PC-9 (cell line): ENCODE results near the gene MFAP1. TPM values are rescaled to one million over a fixed set of nuclear protein-coding genes. Genes with fewer than 3 reads are reported as not detected.
"Not testable (repeated sequence)": the region's sequence is repeated elsewhere in the genome, so short reads cannot be mapped to it uniquely, and the experiment has no call there.

ENCODE experiments used
- BruUV-seq: library from RNA; stranded (reverse); fragments of 400-500 nt; replicated peaks from 2 replicates; lab custom pipeline; 2021; lab: Mats Ljungman, UMichigan
- CTCF ChIA-PET: fragments of 300-600 bp; sonication (Branson Sonifier 250); formaldehyde crosslinking; loops from one replicate; lab custom pipeline; 2022; ENCODE audit warnings: antibody characterized with exemption; lab: Charles Lee
- POLR2A ChIA-PET: fragments of 300-600 bp; sonication (Branson Sonifier 250); formaldehyde crosslinking; loops from one replicate; lab custom pipeline; 2022; ENCODE audit warnings: antibody characterized with exemption; ENCODE audit not compliant: unreplicated experiment; lab: Charles Lee
- DNase-seq, 2 experiments: peaks; one replicate each; pipeline versions ENCODE4 v3.0.0 to v3.0.0-alpha.2; 2015 to 2022; ENCODE audit warnings: mixed read lengths in 1 of 2
- H2AFZ ChIP-seq: fragments of 200-600 bp; sonication (generic); 2 replicates; pipeline ENCODE4 v1.8.1; 2017; ENCODE audit warnings: antibody characterized with exemption
- H3F3A ChIP-seq: fragments of 200-600 bp; sonication (generic); 2 replicates; pipeline ENCODE4 v1.8.1; 2017; ENCODE audit warnings: antibody characterized with exemption, mild to moderate bottlenecking, low read depth; ENCODE audit not compliant: insufficient read depth
- H3K27ac ChIP-seq: fragments of 200-600 bp; sonication (generic); 2 replicates; pipeline ENCODE4 v1.6.1; 2016; ENCODE audit warnings: mixed run types
- H3K27me3 ChIP-seq: fragments of 200-600 bp; sonication (generic); 2 replicates; pipeline ENCODE4 v1.6.1; 2016; ENCODE audit warnings: low read depth, mixed run types; ENCODE audit not compliant: insufficient read depth
- H3K36me3 ChIP-seq: fragments of 200-600 bp; sonication (generic); 2 replicates; pipeline ENCODE4 v1.6.1; 2016; ENCODE audit warnings: low read depth, mixed run types
- H3K4me1 ChIP-seq: fragments of 200-600 bp; sonication (generic); replicated peaks from 2 replicates; pipeline ENCODE4 v1.6.1; 2016; ENCODE audit warnings: mixed run types; ENCODE audit not compliant: insufficient read depth
- H3K4me2 ChIP-seq: fragments of 200-600 bp; sonication (generic); 2 replicates; pipeline ENCODE4 v1.6.1; 2017; ENCODE audit warnings: mixed run types
- H3K4me3 ChIP-seq: fragments of 200-600 bp; sonication (generic); 2 replicates; pipeline ENCODE4 v1.6.1; 2016; ENCODE audit warnings: mixed run types
- H3K79me2 ChIP-seq: fragments of 200-600 bp; sonication (generic); 2 replicates; pipeline ENCODE4 v1.6.1; 2017; ENCODE audit warnings: low read depth, mixed run types
- H3K9me2 ChIP-seq: fragments of 200-600 bp; sonication (generic); 2 replicates; pipeline ENCODE4 v1.8.1; 2017; ENCODE audit warnings: mild to moderate bottlenecking; ENCODE audit not compliant: insufficient read depth
- H3K9me3 ChIP-seq: fragments of 200-600 bp; sonication (generic); 2 replicates; pipeline ENCODE4 v1.8.1; 2016; ENCODE audit warnings: low read depth; ENCODE audit not compliant: insufficient read depth
- H4K20me1 ChIP-seq: fragments of 200-600 bp; sonication (generic); 2 replicates; pipeline ENCODE4 v1.8.1; 2017; ENCODE audit not compliant: insufficient read depth
- CTCF ChIP-seq: fragments of 200-600 bp; sonication (generic); conservative IDR thresholded peaks from 2 replicates; pipeline ENCODE4 v1.6.1; 2017; ENCODE audit warnings: mixed run types, antibody characterized with exemption, mild to moderate bottlenecking, moderate library complexity
- EZH2 ChIP-seq: fragments of 200-600 bp; sonication (generic); IDR thresholded peaks from 2 replicates; pipeline ENCODE4 v1.8.0; 2017; ENCODE audit warnings: antibody characterized with exemption, low read depth
- intact Hi-C: fragments of 100-400 bp; cut with micrococcal nuclease; formaldehyde crosslinking; loops from one replicate; pipeline ENCODE4 v1.10.0; 2022; ENCODE audit not compliant: unreplicated experiment
- total RNA-seq: library from RNA; stranded (reverse); gene quantifications from 2 replicates; pipeline ENCODE4 v1.2.3, GENCODE V29; 2021

The MFAP1 gene
- total RNA-seq, 1 experiment from 2014 or later = 26.3 TPM

GRCh38 chr15:43867096-43867495 lies 42.6 kb upstream of the MFAP1 start:
- Histone ChIP-seq H3K27ac (no peak overlapping the region), H2AFZ (no peak overlapping the region), H3K9me2 (no peaks in the 10 kb centered on the region), H3F3A (no peaks in the 10 kb centered on the region), H3K4me1 (no peaks in the 10 kb centered on the region), H3K4me3 (no peak overlapping the region), H4K20me1 (no peaks in the 10 kb centered on the region), H3K9me3 (no peaks in the 10 kb centered on the region), H3K4me2 (no peak overlapping the region), H3K36me3 (no peaks in the 10 kb centered on the region; the same call in 1 of the 2 replicates), H3K79me2 (no peaks in the 10 kb centered on the region), H3K27me3 (no peaks in the 10 kb centered on the region)
- no peak for TF ChIP-seq CTCF
- TF ChIP-seq EZH2 = no peak
- BruUV-seq = no TSS peak
- ChIA-PET POLR2A (no interaction called here), CTCF (no interaction called here)
- intact Hi-C loops = no loop called here
- no peak for DNase-seq

- POLR2A ChIA-PET, intact Hi-C loops: not testable (repeated sequence)
- BruUV-seq = TSS peak; percentile 29
Measured at GRCh38 chr15:43866636-43867035, 42.1 kb upstream of the MFAP1 start.

GRCh38 chr15:43859546-43859945 lies 35.1 kb upstream of the MFAP1 start:
- CTCF ChIA-PET = no interaction called here
- DNase-seq = no peak
- H2AFZ ChIP-seq = no peak overlapping the region
- no peak overlapping the region for H3K4me3 ChIP-seq
- intact Hi-C loops = no loop called here
- no TSS peak for BruUV-seq
- H3K9me2 ChIP-seq = no peaks in the 10 kb centered on the region
- no peaks in the 10 kb centered on the region for H3K79me2 ChIP-seq
- no peak overlapping the region for H3K27ac ChIP-seq
- no peaks in the 10 kb centered on the region for H3F3A ChIP-seq
- no peaks in the 10 kb centered on the region for H3K27me3 ChIP-seq
- no peaks in the 10 kb centered on the region for H3K9me3 ChIP-seq
- H4K20me1 ChIP-seq = no peaks in the 10 kb centered on the region
- H3K4me1 ChIP-seq = no peaks in the 10 kb centered on the region
- POLR2A ChIA-PET = interaction anchor here (0.5 kb wide), 1 partner anchor 150 kb away, joined by 4 read pairs; no protein-coding TSS in a partner anchor
- H3K36me3 ChIP-seq = no peaks in the 10 kb centered on the region
- no peak overlapping the region for H3K4me2 ChIP-seq
- TF ChIP-seq CTCF (no peak), EZH2 (no peak)

More at GRCh38 chr15:43866636-43867035, 42.1 kb upstream of the MFAP1 start:
- H3K79me2 ChIP-seq, H3K4me1 ChIP-seq, H3K27me3 ChIP-seq, H2AFZ ChIP-seq, CTCF ChIA-PET, H3K9me2 ChIP-seq, H3K4me3 ChIP-seq, H3K36me3 ChIP-seq, DNase-seq, H3K27ac ChIP-seq, H3F3A ChIP-seq, H4K20me1 ChIP-seq, H3K4me2 ChIP-seq, H3K9me3 ChIP-seq: not testable (repeated sequence)

GRCh38 chr15:43854801-43855200 lies 30.3 kb upstream of the MFAP1 start:
- H3K36me3 ChIP-seq = no peaks in the 10 kb centered on the region

More at GRCh38 chr15:43854801-43855200, 30.3 kb upstream of the MFAP1 start:
- H4K20me1 ChIP-seq = no peaks in the 10 kb centered on the region
- no peaks in the 10 kb centered on the region for H3K27me3 ChIP-seq
- H3K79me2 ChIP-seq = no peaks in the 10 kb centered on the region
- no peaks in the 10 kb centered on the region for H3F3A ChIP-seq
- DNase-seq = no peak
- H2AFZ ChIP-seq = no peak overlapping the region
- H3K4me3 ChIP-seq = no peak overlapping the region
- no peak overlapping the region for H3K4me2 ChIP-seq
- H3K9me3 ChIP-seq = no peaks in the 10 kb centered on the region
- TF ChIP-seq EZH2 = no peak
- no peak for TF ChIP-seq CTCF
- BruUV-seq = no TSS peak
- ChIA-PET CTCF (no interaction called here), POLR2A (interaction anchor here (0.6 kb wide), 1 partner anchor 18 kb away, joined by 3 read pairs; no protein-coding TSS in a partner anchor)
- no peak overlapping the region for H3K27ac ChIP-seq
- no peaks in the 10 kb centered on the region for H3K9me2 ChIP-seq
- no peaks in the 10 kb centered on the region for H3K4me1 ChIP-seq
- intact Hi-C loops = no loop called here
